Astrocyte (in vitro differentiated cells and primary cell): Measurements from ENCODE around the gene DSN1. TPM values are rescaled to one million over a fixed set of nuclear protein-coding genes. Genes with fewer than 3 reads are reported as not detected.

Experiments used
- DNase-seq: peaks from one replicate; pipeline ENCODE4 v3.0.0-alpha.2; 2010; ENCODE audit warnings: low read depth
- FAIRE-seq: peaks from 2 replicates; lab custom pipeline; 2011; peaks lifted over from hg19 to GRCh38; lab: Jason Lieb, UNC
- H2AFZ ChIP-seq: 2 replicates; pipeline ENCODE4 v1.6.0; 2012; ENCODE audit warnings: low read depth, low read length, inconsistent platforms
- H3K27ac ChIP-seq: 2 replicates; pipeline ENCODE4 v1.5.1; 2011; ENCODE audit warnings: low read depth, low read length, inconsistent platforms
- H3K27me3 ChIP-seq: 2 replicates; pipeline ENCODE4 v1.6.0; 2011; ENCODE audit warnings: low read length, inconsistent platforms; ENCODE audit not compliant: insufficient read depth
- H3K36me3 ChIP-seq: 2 replicates; pipeline ENCODE4 v1.5.1; 2011; ENCODE audit warnings: low read length, inconsistent platforms; ENCODE audit not compliant: insufficient read depth
- H3K4me1 ChIP-seq: 2 replicates; pipeline ENCODE4 v1.5.1; 2011; ENCODE audit warnings: low read length, inconsistent platforms; ENCODE audit not compliant: insufficient read depth
- H3K4me2 ChIP-seq: 2 replicates; pipeline ENCODE4 v1.6.0; 2012; ENCODE audit warnings: low read length, inconsistent platforms
- H3K4me3 ChIP-seq: 2 replicates; pipeline ENCODE4 v1.5.1; 2011; ENCODE audit warnings: low read depth, mild to moderate bottlenecking, low read length, inconsistent platforms; ENCODE audit not compliant: insufficient read depth
- H3K79me2 ChIP-seq: 2 replicates; pipeline ENCODE4 v1.6.0; 2012; ENCODE audit warnings: mild to moderate bottlenecking, low read length, inconsistent platforms; ENCODE audit not compliant: insufficient read depth
- H3K9ac ChIP-seq: 2 replicates; pipeline ENCODE4 v1.6.0; 2012; ENCODE audit warnings: mild to moderate bottlenecking, low read length, inconsistent platforms
- H3K9me3 ChIP-seq: 2 replicates; pipeline ENCODE4 v1.5.1; 2012; ENCODE audit warnings: low read depth, mild to moderate bottlenecking, low read length, inconsistent platforms; ENCODE audit not compliant: insufficient read depth
- H4K20me1 ChIP-seq: 2 replicates; pipeline ENCODE4 v1.6.0; 2012; ENCODE audit warnings: low read length, inconsistent platforms; ENCODE audit not compliant: insufficient read depth
- H3K27ac Mint-ChIP-seq: one replicate; pipeline ENCODE4 v1.8.0; 2021; ENCODE audit warnings: mild to moderate bottlenecking, mixed read lengths; ENCODE audit not compliant: unreplicated experiment
- H3K27me3 Mint-ChIP-seq: one replicate; pipeline ENCODE4 v1.8.0; 2021; ENCODE audit warnings: low read depth, mixed read lengths; ENCODE audit not compliant: unreplicated experiment
- H3K36me3 Mint-ChIP-seq: one replicate; pipeline ENCODE4 v1.8.0; 2021; ENCODE audit warnings: low read depth, mixed read lengths; ENCODE audit not compliant: unreplicated experiment
- H3K4me1 Mint-ChIP-seq: one replicate; pipeline ENCODE4 v1.8.0; 2021; ENCODE audit warnings: low read depth, mixed read lengths; ENCODE audit not compliant: unreplicated experiment
- H3K4me3 Mint-ChIP-seq: one replicate; pipeline ENCODE4 v1.8.0; 2021; ENCODE audit warnings: mild to moderate bottlenecking, moderate library complexity, mixed read lengths; ENCODE audit not compliant: unreplicated experiment
- H3K9me3 Mint-ChIP-seq: one replicate; pipeline ENCODE4 v1.8.0; 2021; ENCODE audit warnings: mild to moderate bottlenecking, mixed read lengths; ENCODE audit not compliant: unreplicated experiment
- EZH2 ChIP-seq: IDR thresholded peaks from 2 replicates; pipeline ENCODE4 v1.6.1; 2012; ENCODE audit warnings: mild to moderate bottlenecking, low read length, inconsistent platforms; ENCODE audit not compliant: insufficient read depth
- total RNA-seq: library from RNA; stranded (reverse); gene quantifications from 2 replicates; pipeline ENCODE4 v1.2.1, GENCODE V29; 2021
- TF ChIP-seq, protein P1 (sequence below): IDR thresholded peaks from 2 replicates; pipeline ENCODE4 v1.5.1; 2011; ENCODE audit warnings: low read depth, mild to moderate bottlenecking, inconsistent platforms, low read length, moderate library complexity; ENCODE audit not compliant: insufficient read depth

DSN1 gene
- total RNA-seq, 1 donor from 2014 or later: 6.1 TPM

DNA sequence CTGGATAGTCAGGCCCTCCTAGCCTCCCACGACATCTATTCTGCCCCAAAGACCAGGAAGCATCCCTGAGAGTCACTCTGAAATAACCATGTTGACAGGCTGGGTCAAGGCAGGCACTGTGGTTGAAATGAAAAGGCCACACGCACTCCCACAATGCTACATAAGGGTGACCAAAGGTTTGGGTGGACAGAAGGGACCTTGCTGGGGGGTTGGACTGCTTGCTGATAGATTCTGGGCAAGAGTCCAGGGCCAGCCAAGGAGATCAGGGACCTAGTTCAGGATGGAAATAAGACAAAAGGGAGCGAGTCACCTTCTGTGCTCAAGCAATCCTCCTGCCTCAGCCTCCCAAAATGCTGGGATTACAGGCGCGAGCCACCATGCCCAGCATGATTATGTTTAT is 32.5 kb upstream of the DSN1 start:
- TF ChIP-seq, protein P1, sequence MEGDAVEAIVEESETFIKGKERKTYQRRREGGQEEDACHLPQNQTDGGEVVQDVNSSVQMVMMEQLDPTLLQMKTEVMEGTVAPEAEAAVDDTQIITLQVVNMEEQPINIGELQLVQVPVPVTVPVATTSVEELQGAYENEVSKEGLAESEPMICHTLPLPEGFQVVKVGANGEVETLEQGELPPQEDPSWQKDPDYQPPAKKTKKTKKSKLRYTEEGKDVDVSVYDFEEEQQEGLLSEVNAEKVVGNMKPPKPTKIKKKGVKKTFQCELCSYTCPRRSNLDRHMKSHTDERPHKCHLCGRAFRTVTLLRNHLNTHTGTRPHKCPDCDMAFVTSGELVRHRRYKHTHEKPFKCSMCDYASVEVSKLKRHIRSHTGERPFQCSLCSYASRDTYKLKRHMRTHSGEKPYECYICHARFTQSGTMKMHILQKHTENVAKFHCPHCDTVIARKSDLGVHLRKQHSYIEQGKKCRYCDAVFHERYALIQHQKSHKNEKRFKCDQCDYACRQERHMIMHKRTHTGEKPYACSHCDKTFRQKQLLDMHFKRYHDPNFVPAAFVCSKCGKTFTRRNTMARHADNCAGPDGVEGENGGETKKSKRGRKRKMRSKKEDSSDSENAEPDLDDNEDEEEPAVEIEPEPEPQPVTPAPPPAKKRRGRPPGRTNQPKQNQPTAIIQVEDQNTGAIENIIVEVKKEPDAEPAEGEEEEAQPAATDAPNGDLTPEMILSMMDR: no peak
- no peak for TF ChIP-seq EZH2
- Histone ChIP-seq H3K9me3 (no peaks in the 10 kb centered on the region), H3K27me3 (no peaks in the 10 kb centered on the region), H3K9ac (no peak overlapping the region), H3K79me2 (peaks cover 6% of the 10 kb centered on the region), H3K4me3 (no peak overlapping the region), H3K4me2 (no peak overlapping the region), H2AFZ (no peak overlapping the region), H3K4me1 (peaks cover 16% of the 10 kb centered on the region), H3K27ac (no peak overlapping the region), H3K36me3 (peaks cover 31% of the 10 kb centered on the region), H4K20me1 (peaks cover 15% of the 10 kb centered on the region)
- H3K36me3 Mint-ChIP-seq: peaks cover 27% of the 10 kb centered on the region
- no peak for DNase-seq
- no peak overlapping the region for H3K27ac Mint-ChIP-seq
- H3K4me3 Mint-ChIP-seq: no peak overlapping the region
- no peaks in the 10 kb centered on the region for H3K9me3 Mint-ChIP-seq
- no peaks in the 10 kb centered on the region for H3K27me3 Mint-ChIP-seq
- H3K4me1 Mint-ChIP-seq: no peaks in the 10 kb centered on the region
- FAIRE-seq: no peak

DNA sequence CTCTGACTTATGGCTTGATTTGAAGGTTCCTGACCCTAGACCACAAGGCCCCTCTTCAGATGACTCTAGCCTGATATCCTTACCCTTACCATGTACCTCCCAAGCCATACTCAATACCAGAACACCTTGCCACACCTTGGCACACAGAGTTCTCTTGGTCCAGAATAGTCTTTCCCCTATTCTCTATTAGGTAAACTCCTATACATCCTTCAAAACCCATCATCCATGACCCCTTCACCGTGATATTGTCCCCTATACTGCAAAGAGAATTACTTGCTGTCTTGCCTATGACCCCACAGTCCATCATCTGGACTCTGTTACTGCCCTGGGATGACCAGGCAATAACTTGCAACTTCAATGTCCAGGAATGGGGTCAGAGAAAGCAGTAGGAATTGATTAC is 31.8 kb upstream of the DSN1 start:
- H3K4me3 Mint-ChIP-seq: no peak overlapping the region
- H3K36me3 ChIP-seq: peaks cover 37% of the 10 kb centered on the region
- H2AFZ ChIP-seq: no peak overlapping the region
- no peaks in the 10 kb centered on the region for H3K9me3 Mint-ChIP-seq
- DNase-seq (no peak), FAIRE-seq (no peak)
- no peaks in the 10 kb centered on the region for H3K4me1 Mint-ChIP-seq
- no peak overlapping the region for H3K27ac ChIP-seq
- H3K4me1 ChIP-seq: peaks cover 16% of the 10 kb centered on the region
- no peak overlapping the region for H3K4me3 ChIP-seq
- peaks cover 15% of the 10 kb centered on the region for H4K20me1 ChIP-seq
- no peak overlapping the region for H3K27ac Mint-ChIP-seq
- H3K9me3 ChIP-seq: no peaks in the 10 kb centered on the region
- peaks cover 3% of the 10 kb centered on the region for H3K79me2 ChIP-seq
- no peak overlapping the region for H3K4me2 ChIP-seq
- H3K9ac ChIP-seq: no peak overlapping the region
- H3K36me3 Mint-ChIP-seq: peaks cover 27% of the 10 kb centered on the region
- H3K27me3 Mint-ChIP-seq: no peaks in the 10 kb centered on the region
- TF ChIP-seq, protein P1: no peak
- TF ChIP-seq EZH2: no peak
- H3K27me3 ChIP-seq: no peaks in the 10 kb centered on the region

DNA sequence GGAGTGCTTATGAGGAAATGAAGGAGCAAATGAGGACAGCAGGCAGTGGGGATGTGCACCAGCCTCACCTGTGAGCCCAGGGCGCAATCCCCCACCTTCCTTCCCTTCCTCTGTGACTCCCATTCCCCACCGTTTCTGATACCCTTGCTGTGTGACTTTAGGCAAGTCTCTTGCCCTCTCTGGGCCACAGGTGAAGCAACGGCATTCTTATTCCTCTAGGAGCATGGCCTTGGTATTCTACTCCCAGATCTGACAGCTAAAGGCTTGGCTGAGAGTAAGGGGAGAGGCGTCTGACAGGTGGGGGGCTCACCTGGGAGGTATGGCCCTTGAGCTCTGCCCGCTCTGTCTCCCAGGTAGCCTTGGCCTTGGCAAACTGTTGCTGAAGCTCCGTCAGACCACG is 30.9 kb upstream of the DSN1 start:
- H3K9me3 ChIP-seq: no peaks in the 10 kb centered on the region
- no peaks in the 10 kb centered on the region for H3K27me3 ChIP-seq
- Mint-ChIP-seq H3K36me3 (peaks cover 30% of the 10 kb centered on the region), H3K27ac (no peak overlapping the region), H3K4me3 (no peak overlapping the region), H3K4me1 (no peaks in the 10 kb centered on the region), H3K9me3 (no peaks in the 10 kb centered on the region), H3K27me3 (no peaks in the 10 kb centered on the region)
- no peak overlapping the region for H3K4me3 ChIP-seq
- no peak for TF ChIP-seq EZH2
- TF ChIP-seq, protein P1: no peak
- no peak overlapping the region for H3K4me2 ChIP-seq
- FAIRE-seq: no peak
- no peak overlapping the region for H2AFZ ChIP-seq
- peaks cover 11% of the 10 kb centered on the region for H4K20me1 ChIP-seq
- H3K27ac ChIP-seq: no peak overlapping the region
- peaks cover 3% of the 10 kb centered on the region for H3K79me2 ChIP-seq
- no peak for DNase-seq
- no peak overlapping the region for H3K9ac ChIP-seq
- peaks cover 15% of the 10 kb centered on the region for H3K4me1 ChIP-seq
- H3K36me3 ChIP-seq: peaks cover 45% of the 10 kb centered on the region
